NCI-H446 treated with DMSO at 0.1 percent for 48 hours (cell line): Measurements from ENCODE around the gene CXCR2.
"Not testable (repeated sequence)": the region's sequence is repeated elsewhere in the genome, so short reads cannot be mapped to it uniquely, and the experiment has no call there.

Experiments
- DNase-seq: peaks from one replicate; lab custom pipeline; 2025; lab: John Stamatoyannopoulos, UW

The CXCR2 gene

GRCh38 chr2:218125626-218126080 lies at the start of gene CXCR2:
CXCR2 (plus strand) TSS chr2:218126028; CDS start chr2:218134802, 8,774 bp downstream.
- no peak for DNase-seq

- no peak for DNase-seq
Observed at GRCh38 chr2:218077464-218078216, 48.2 kb upstream of the CXCR2 start.

GRCh38 chr2:218079943-218080913 lies 45.6 kb upstream of the CXCR2 start:
- no peak for DNase-seq

- no peak for DNase-seq
Observed at GRCh38 chr2:218081063-218081462, 44.8 kb upstream of the CXCR2 start.

- no peak for DNase-seq
Observed at GRCh38 chr2:218081695-218082094, 44.1 kb upstream of the CXCR2 start.

GRCh38 chr2:218082586-218083351 lies 43.1 kb upstream of the CXCR2 start:
- no peak for DNase-seq

- no peak for DNase-seq
Observed at GRCh38 chr2:218083352-218083676, 42.5 kb upstream of the CXCR2 start.

- no peak for DNase-seq
Observed at GRCh38 chr2:218086478-218086877, 39.4 kb upstream of the CXCR2 start.

GRCh38 chr2:218089259-218089658 lies 36.6 kb upstream of the CXCR2 start:
- no peak for DNase-seq

- no peak for DNase-seq
Observed at GRCh38 chr2:218091746-218092145, 34.1 kb upstream of the CXCR2 start.

- DNase-seq = no peak
Observed at GRCh38 chr2:218093879-218094278, 31.9 kb upstream of the CXCR2 start.

- no peak for DNase-seq
Observed at GRCh38 chr2:218095853-218096252, 30.0 kb upstream of the CXCR2 start.

- DNase-seq = no peak
Observed at GRCh38 chr2:218097975-218098374, 27.9 kb upstream of the CXCR2 start.

- DNase-seq = not testable (repeated sequence)
Observed at GRCh38 chr2:218108834-218109233, 17.0 kb upstream of the CXCR2 start.

GRCh38 chr2:218121789-218122188 lies 4.0 kb upstream of the CXCR2 start:
- not testable (repeated sequence) for DNase-seq

GRCh38 chr2:218122286-218122685 lies 3.5 kb upstream of the CXCR2 start:
- DNase-seq = not testable (repeated sequence)

GRCh38 chr2:218123986-218124385 lies 1.8 kb upstream of the CXCR2 start:
- DNase-seq = no peak

- no peak for DNase-seq
Observed at GRCh38 chr2:218125095-218125494, 733 bp upstream of the CXCR2 start.

GRCh38 chr2:218127929-218128455 lies 2.2 kb downstream of the CXCR2 start:
- no peak for DNase-seq

GRCh38 chr2:218128781-218129457 lies 3.1 kb downstream of the CXCR2 start:
- no peak for DNase-seq

- no peak for DNase-seq
Observed at GRCh38 chr2:218129458-218130135, 3.8 kb downstream of the CXCR2 start.
